T1000 (cell line): ENCODE data around the gene ZBTB40.

ENCODE experiments used
- DNase-seq: peaks from one replicate; lab custom pipeline; 2025; ENCODE audit warnings: mixed read lengths; lab: John Stamatoyannopoulos, UW

The ZBTB40 gene

GRCh38 chr1:22451702-22452480, at the start of gene ZBTB40:
Gene ZBTB40, plus strand, starts transcription at chr1:22451851. Its CDS starts 38,098 bp downstream, at chr1:22489949.
- peak; percentile 93 for DNase-seq

- DNase-seq: no peak
Measured at GRCh38 chr1:22402356-22403053, 49.1 kb upstream of the ZBTB40 start.

- DNase-seq: no peak
Measured at GRCh38 chr1:22404486-22404885, 47.2 kb upstream of the ZBTB40 start.

GRCh38 chr1:22406722-22407495, 44.7 kb upstream of the ZBTB40 start:
- no peak for DNase-seq

GRCh38 chr1:22408230-22408629, 43.4 kb upstream of the ZBTB40 start:
- DNase-seq: no peak

- DNase-seq: no peak
Measured at GRCh38 chr1:22410401-22410800, 41.2 kb upstream of the ZBTB40 start.

- no peak for DNase-seq
Measured at GRCh38 chr1:22410928-22411495, 40.6 kb upstream of the ZBTB40 start.

- no peak for DNase-seq
Measured at GRCh38 chr1:22411589-22411988, 40.1 kb upstream of the ZBTB40 start.

GRCh38 chr1:22412932-22413727, 38.5 kb upstream of the ZBTB40 start:
- no peak for DNase-seq

- DNase-seq: no peak
Measured at GRCh38 chr1:22413799-22414198, 37.9 kb upstream of the ZBTB40 start.

GRCh38 chr1:22414244-22414751, 37.4 kb upstream of the ZBTB40 start:
- no peak for DNase-seq

GRCh38 chr1:22415489-22415888, 36.2 kb upstream of the ZBTB40 start:
- DNase-seq: no peak

- DNase-seq: peak; percentile 39
Measured at GRCh38 chr1:22416555-22417454, 34.8 kb upstream of the ZBTB40 start.

GRCh38 chr1:22417466-22417865, 34.2 kb upstream of the ZBTB40 start:
- DNase-seq: no peak

- DNase-seq: no peak
Measured at GRCh38 chr1:22418312-22418711, 33.3 kb upstream of the ZBTB40 start.

- no peak for DNase-seq
Measured at GRCh38 chr1:22418933-22419382, 32.7 kb upstream of the ZBTB40 start.

- peak; percentile 50 for DNase-seq
Measured at GRCh38 chr1:22420455-22421053, 31.1 kb upstream of the ZBTB40 start.

GRCh38 chr1:22426781-22427180, 24.9 kb upstream of the ZBTB40 start:
- DNase-seq: no peak

GRCh38 chr1:22428672-22429071, 23.0 kb upstream of the ZBTB40 start:
- DNase-seq: peak; percentile 43

- DNase-seq: no peak
Measured at GRCh38 chr1:22431965-22432364, 19.7 kb upstream of the ZBTB40 start.
